Esophagus squamous epithelium (tissue), 5 donors: Measurements from ENCODE around the gene LRFN3. TPM values are rescaled to one million over a fixed set of nuclear protein-coding genes. Genes with fewer than 3 reads are reported as not detected.

ENCODE experiments used
- DNase-seq: peaks from one replicate; lab custom pipeline; 2025; lab: John Stamatoyannopoulos, UW
- H3K27ac ChIP-seq, 4 donors: fragments of 200-600 bp; sonication (generic); one replicate each; pipeline ENCODE4 v1.5.1; 2016 to 2019; ENCODE audit warnings: mild to moderate bottlenecking in 1 of 4
- H3K27me3 ChIP-seq, 4 donors: fragments of 200-600 bp; sonication (generic); 1 replicate in 3 of 4; 2 replicates in 1 of 4; pipeline versions ENCODE4 v1.5.1 to v1.6.0; 2017 to 2021; ENCODE audit warnings: antibody characterized with exemption in 1 of 4
- H3K36me3 ChIP-seq, 3 donors: fragments of 200-600 bp; sonication (generic); one replicate each; pipeline ENCODE4 v1.5.1; 2016 to 2019
- H3K4me1 ChIP-seq, 3 donors: fragments of 200-600 bp; sonication (generic); one replicate each; pipeline ENCODE4 v1.5.1; 2017 to 2019
- H3K4me3 ChIP-seq, 4 donors: fragments of 200-600 bp; sonication (generic); 1 replicate in 3 of 4; 2 replicates in 1 of 4; pipeline ENCODE4 v1.5.1; 2016 to 2019; ENCODE audit warnings: mild to moderate bottlenecking in 2 of 4, moderate library complexity in 1 of 4
- H3K9me3 ChIP-seq, 3 donors: fragments of 200-600 bp; sonication (generic); one replicate each; pipeline ENCODE4 v1.5.1; 2016 to 2019
- CTCF ChIP-seq, 6 experiments: fragments of 450-650 bp in 4 of 6; fragments of 200-600 bp in 2 of 6; sonication (generic) in 2 of 6; IDR thresholded peaks; one replicate each; pipeline ENCODE4 v1.5.1; 2016 to 2019; ENCODE audit warnings: antibody characterized with exemption in 6 of 6, mild to moderate bottlenecking in 4 of 6, moderate library complexity in 4 of 6
- POLR2A ChIP-seq, 4 donors: fragments of 450-650 bp; IDR thresholded peaks; one replicate each; pipeline ENCODE4 v1.6.1; 2017; ENCODE audit warnings: antibody characterized with exemption in 4 of 4, mild to moderate bottlenecking in 4 of 4, moderate library complexity in 3 of 4
- WGBS, 2 donors: methylation state at CpG; one replicate each; pipeline ENCODE4 v1.1.5; 2018; 5-methylcytosine and 5-hydroxymethylcytosine counted together
- intact Hi-C: fragments of 100-400 bp; cut with DNase I; formaldehyde crosslinking; loops from one replicate; pipeline ENCODE4 v1.15.0; 2022
- total RNA-seq, 4 donors: library from RNA; depleted of rRNA; stranded (reverse); fragments of >200 nt; gene quantifications; one replicate each; pipeline ENCODE4 v1.1.0, GENCODE V29; 2016
- donor health status: DM: yes; HTN: yes; CAD: no.

LRFN3 gene
- total RNA-seq = 10 to 100 TPM in 1 of 4 donors, 1 to 10 TPM in 3; 5.6 to 12.4 (median 7.5) TPM

- TF ChIP-seq POLR2A (IDR thresholded peaks at IDR 0.05) = no peak
- no peak for TF ChIP-seq CTCF (IDR thresholded peaks at IDR 0.05)
- H3K9me3 ChIP-seq = no peaks in the 10 kb centered on the region
- peaks cover 0 to 22% (median 8%) of the 10 kb centered on the region in 3 donors for H3K36me3 ChIP-seq
- 6 to 9% methylated on average over 9 to 14 of the region's 68 CpGs for WGBS, 2 donors
- peak within 1 kb of the TSS; percentile 77 to 92 (median 85) for H3K27ac ChIP-seq
- intact Hi-C loops = loop anchor here (10.0 kb wide), 1 partner anchor 171 kb away; no protein-coding TSS in a partner anchor
- DNase-seq = no peak
- H3K4me1 ChIP-seq = peaks cover 18 to 52% (median 21%) of the 10 kb centered on the region in 3 donors
- no peaks in the 10 kb centered on the region for H3K27me3 ChIP-seq
- peak within 1 kb of the TSS; percentile 68 to 85 (median 78) for H3K4me3 ChIP-seq
Observed at GRCh38 chr19:35935911-35936737, at the start of gene LRFN3. Gene LRFN3, plus strand, starts transcription at chr19:35936374. Its CDS starts 3,052 bp downstream, at chr19:35939426.

- intact Hi-C loops = no loop called here
- Histone ChIP-seq H3K9me3 (no peaks in the 10 kb centered on the region), H3K27me3 (no peaks in the 10 kb centered on the region), H3K27ac (no peak overlapping the region), H3K36me3 (peaks cover 11 to 57% (median 29%) of the 10 kb centered on the region in 3 donors), H3K4me3 (no peak overlapping the region), H3K4me1 (no peaks in the 10 kb centered on the region)
- DNase-seq = no peak
- TF ChIP-seq POLR2A (IDR thresholded peaks at IDR 0.05) (no peak), CTCF (IDR thresholded peaks at IDR 0.05) (no peak)
- 93 to 96% methylated on average over 3 to 4 of the region's 5 CpGs for WGBS, 2 donors
Observed at GRCh38 chr19:35887197-35887596, 49.0 kb upstream of the LRFN3 start.

GRCh38 chr19:35888398-35888797, 47.8 kb upstream of the LRFN3 start:
- Histone ChIP-seq H3K9me3 (no peaks in the 10 kb centered on the region), H3K4me3 (no peak overlapping the region), H3K4me1 (no peaks in the 10 kb centered on the region), H3K27ac (no peak overlapping the region), H3K36me3 (peaks cover 11 to 69% (median 29%) of the 10 kb centered on the region in 3 donors), H3K27me3 (no peaks in the 10 kb centered on the region)
- intact Hi-C loops = no loop called here
- no peak for DNase-seq
- no peak for TF ChIP-seq CTCF (IDR thresholded peaks at IDR 0.05)
- 84 to 93% methylated on average over 8 to 9 of the region's 9 CpGs for WGBS, 2 donors

- no peak overlapping the region for H3K27ac ChIP-seq
- no peak overlapping the region for H3K4me3 ChIP-seq
- DNase-seq = no peak
- H3K36me3 ChIP-seq = peaks cover 11 to 80% (median 37%) of the 10 kb centered on the region in 3 donors
- TF ChIP-seq POLR2A (IDR thresholded peaks at IDR 0.05) (no peak), CTCF (IDR thresholded peaks at IDR 0.05) (no peak)
- no peaks in the 10 kb centered on the region for H3K4me1 ChIP-seq
- intact Hi-C loops = no loop called here
- WGBS, 2 donors = 88 to 97% methylated on average over 2 to 10 of the region's 18 CpGs
- H3K27me3 ChIP-seq = no peaks in the 10 kb centered on the region
- no peaks in the 10 kb centered on the region for H3K9me3 ChIP-seq
Observed at GRCh38 chr19:35889370-35890112, 46.6 kb upstream of the LRFN3 start.
